ENCODE data around the gene DPH3. TPM values are rescaled to one million over a fixed set of nuclear protein-coding genes. Genes with fewer than 3 reads are reported as not detected.

The DPH3 gene
- total and polyA plus RNA-seq, 9 of the 15 experiments (the other 6 are each of a cell fraction or from before 2014, with no cell fraction given), result 15.9 to 131 (median 38.7) TPM

DNA sequence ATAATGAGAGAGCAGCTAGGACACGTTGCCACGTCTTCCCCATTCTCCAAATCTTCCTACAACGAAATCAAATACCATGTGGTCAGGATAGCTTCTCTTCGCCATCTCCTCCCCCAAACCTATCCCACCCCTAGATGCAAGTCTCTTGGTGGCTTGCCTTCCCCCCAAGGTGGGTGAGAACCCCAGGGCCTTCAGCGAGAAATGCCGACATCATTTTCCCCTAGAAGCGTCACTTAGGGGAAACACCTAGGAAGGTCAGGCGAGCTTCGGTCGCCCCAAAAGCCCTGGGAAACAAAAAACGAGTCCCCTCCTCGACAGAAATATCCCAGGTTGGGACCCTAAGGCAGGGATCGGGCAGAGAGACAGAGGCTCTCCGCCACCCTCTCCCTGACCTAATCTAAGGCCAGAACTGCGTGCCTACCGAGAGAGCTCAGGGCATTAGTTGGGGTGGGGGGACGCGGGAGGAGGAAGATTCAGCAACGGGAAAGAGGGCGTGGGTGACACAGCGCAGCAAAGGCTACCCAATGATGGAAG, 502 bp downstream of the DPH3 start (continued):
- TF ChIP-seq, protein P1, sequence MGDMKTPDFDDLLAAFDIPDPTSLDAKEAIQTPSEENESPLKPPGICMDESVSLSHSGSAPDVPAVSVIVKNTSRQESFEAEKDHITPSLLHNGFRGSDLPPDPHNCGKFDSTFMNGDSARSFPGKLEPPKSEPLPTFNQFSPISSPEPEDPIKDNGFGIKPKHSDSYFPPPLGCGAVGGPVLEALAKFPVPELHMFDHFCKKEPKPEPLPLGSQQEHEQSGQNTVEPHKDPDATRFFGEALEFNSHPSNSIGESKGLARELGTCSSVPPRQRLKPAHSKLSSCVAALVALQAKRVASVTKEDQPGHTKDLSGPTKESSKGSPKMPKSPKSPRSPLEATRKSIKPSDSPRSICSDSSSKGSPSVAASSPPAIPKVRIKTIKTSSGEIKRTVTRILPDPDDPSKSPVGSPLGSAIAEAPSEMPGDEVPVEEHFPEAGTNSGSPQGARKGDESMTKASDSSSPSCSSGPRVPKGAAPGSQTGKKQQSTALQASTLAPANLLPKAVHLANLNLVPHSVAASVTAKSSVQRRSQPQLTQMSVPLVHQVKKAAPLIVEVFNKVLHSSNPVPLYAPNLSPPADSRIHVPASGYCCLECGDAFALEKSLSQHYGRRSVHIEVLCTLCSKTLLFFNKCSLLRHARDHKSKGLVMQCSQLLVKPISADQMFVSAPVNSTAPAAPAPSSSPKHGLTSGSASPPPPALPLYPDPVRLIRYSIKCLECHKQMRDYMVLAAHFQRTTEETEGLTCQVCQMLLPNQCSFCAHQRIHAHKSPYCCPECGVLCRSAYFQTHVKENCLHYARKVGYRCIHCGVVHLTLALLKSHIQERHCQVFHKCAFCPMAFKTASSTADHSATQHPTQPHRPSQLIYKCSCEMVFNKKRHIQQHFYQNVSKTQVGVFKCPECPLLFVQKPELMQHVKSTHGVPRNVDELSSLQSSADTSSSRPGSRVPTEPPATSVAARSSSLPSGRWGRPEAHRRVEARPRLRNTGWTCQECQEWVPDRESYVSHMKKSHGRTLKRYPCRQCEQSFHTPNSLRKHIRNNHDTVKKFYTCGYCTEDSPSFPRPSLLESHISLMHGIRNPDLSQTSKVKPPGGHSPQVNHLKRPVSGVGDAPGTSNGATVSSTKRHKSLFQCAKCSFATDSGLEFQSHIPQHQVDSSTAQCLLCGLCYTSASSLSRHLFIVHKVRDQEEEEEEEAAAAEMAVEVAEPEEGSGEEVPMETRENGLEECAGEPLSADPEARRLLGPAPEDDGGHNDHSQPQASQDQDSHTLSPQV (IDR thresholded peaks at IDR 0.05), result no peak
- TF ChIP-seq RFX1 (IDR thresholded peaks at IDR 0.05) (no peak), HMG20A (CRISPR knock-in tag; conservative IDR thresholded peaks at IDR 0.05) (no peak), NFE2 (IDR thresholded peaks at IDR 0.05; ENCODE audit: low read depth) (no peak), ARID2 (IDR thresholded peaks at IDR 0.05) (0 out of 2 replicates have a peak, but pooled peaks have one; percentile 3), DIDO1 (tag; IDR thresholded peaks at IDR 0.05; ENCODE audit: low read depth) (no peak), SMARCE1 (IDR thresholded peaks at IDR 0.05) (0 out of 2 replicates have a peak, but pooled peaks have one; percentile 53), MAFF (IDR thresholded peaks at IDR 0.05; ENCODE audit: low read length) (no peak), CEBPG (CRISPR knock-in tag; IDR thresholded peaks at IDR 0.05) (no peak), CEBPG (tag; conservative IDR thresholded peaks at IDR 0.05 in 1 of 2, IDR thresholded peaks at IDR 0.05 in 1 of 2) (no peak), TCFL5 (CRISPR knock-in tag; conservative IDR thresholded peaks at IDR 0.05) (no peak), ZEB2 (IDR thresholded peaks at IDR 0.05) (no peak), JUND (IDR thresholded peaks at IDR 0.05; ENCODE audit: borderline replicate concordance, low read depth, low read length) (no peak), JUND (tag; IDR thresholded peaks at IDR 0.05; ENCODE audit: borderline replicate concordance, low read depth, low read length) (no peak), ZNF561 (CRISPR knock-in tag; conservative IDR thresholded peaks at IDR 0.05) (no peak), GABPA (tag; conservative IDR thresholded peaks at IDR 0.05; ENCODE audit: low read depth) (no peak), BMI1 (IDR thresholded peaks at IDR 0.05; ENCODE audit: low read length) (no peak), CBX3 (IDR thresholded peaks at IDR 0.05; ENCODE audit: borderline replicate concordance in 1 of 2, low read length in 2 of 2) (no peak), ZNF316 (IDR thresholded peaks at IDR 0.05) (peak; percentile 42; the same call in 1 of the 2 replicates), SMARCC2 (IDR thresholded peaks at IDR 0.05; ENCODE audit: low read depth) (no peak), ILF3 (IDR thresholded peaks at IDR 0.05; ENCODE audit: borderline replicate concordance) (no peak)
- TF ChIP-seq, protein P2, sequence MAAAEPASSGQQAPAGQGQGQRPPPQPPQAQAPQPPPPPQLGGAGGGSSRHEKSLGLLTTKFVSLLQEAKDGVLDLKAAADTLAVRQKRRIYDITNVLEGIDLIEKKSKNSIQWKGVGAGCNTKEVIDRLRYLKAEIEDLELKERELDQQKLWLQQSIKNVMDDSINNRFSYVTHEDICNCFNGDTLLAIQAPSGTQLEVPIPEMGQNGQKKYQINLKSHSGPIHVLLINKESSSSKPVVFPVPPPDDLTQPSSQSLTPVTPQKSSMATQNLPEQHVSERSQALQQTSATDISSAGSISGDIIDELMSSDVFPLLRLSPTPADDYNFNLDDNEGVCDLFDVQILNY (CRISPR knock-in tag; IDR thresholded peaks at IDR 0.05), result no peak
- TF ChIP-seq, protein P3, sequence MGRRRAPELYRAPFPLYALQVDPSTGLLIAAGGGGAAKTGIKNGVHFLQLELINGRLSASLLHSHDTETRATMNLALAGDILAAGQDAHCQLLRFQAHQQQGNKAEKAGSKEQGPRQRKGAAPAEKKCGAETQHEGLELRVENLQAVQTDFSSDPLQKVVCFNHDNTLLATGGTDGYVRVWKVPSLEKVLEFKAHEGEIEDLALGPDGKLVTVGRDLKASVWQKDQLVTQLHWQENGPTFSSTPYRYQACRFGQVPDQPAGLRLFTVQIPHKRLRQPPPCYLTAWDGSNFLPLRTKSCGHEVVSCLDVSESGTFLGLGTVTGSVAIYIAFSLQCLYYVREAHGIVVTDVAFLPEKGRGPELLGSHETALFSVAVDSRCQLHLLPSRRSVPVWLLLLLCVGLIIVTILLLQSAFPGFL (CRISPR knock-in tag; IDR thresholded peaks at IDR 0.05), result no peak
- TF ChIP-seq, protein P4, sequence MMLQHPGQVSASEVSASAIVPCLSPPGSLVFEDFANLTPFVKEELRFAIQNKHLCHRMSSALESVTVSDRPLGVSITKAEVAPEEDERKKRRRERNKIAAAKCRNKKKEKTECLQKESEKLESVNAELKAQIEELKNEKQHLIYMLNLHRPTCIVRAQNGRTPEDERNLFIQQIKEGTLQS (IDR thresholded peaks at IDR 0.05), result no peak
- TF ChIP-seq, protein P4 (CRISPR knock-in tag; conservative IDR thresholded peaks at IDR 0.05), result no peak

All from K562 (cell line).